Measurements from ENCODE around the gene TLN1.
A peak's percentile ranks its signal among the peaks of the same experiment; 100 is the strongest.

Gene TLN1

GRCh38 chr9:35687306-35687705 lies 44.7 kb downstream of the TLN1 start:
- Histone ChIP-seq H3K4me1 (ENCODE audit: control insufficient read depth, insufficient read depth, low read length) (peaks cover 3% of the 10 kb centered on the region; the same call in 1 of the 2 replicates), H3K9me3 (ENCODE audit: control insufficient read depth, insufficient read depth, low read depth, low read length) (no peaks in the 10 kb centered on the region), H3K36me3 (ENCODE audit: control insufficient read depth in 2 of 2, insufficient read depth in 1 of 2, low read length in 2 of 2) (peaks cover 0 to 32% of the 10 kb centered on the region in 2 experiments; a peak in 1 of 3 replicates), H3K4me3 (ENCODE audit: low read depth, low read length) (no peak overlapping the region), H3K27ac (ENCODE audit: extremely low read depth, low read depth, low read length) (no peak overlapping the region)
- CTCF ChIA-PET, result interaction anchor here (1.4 to 2.4 kb wide), 5 partner anchors 9 to 42 kb away, joined by 5 to 23 read pairs (median 9); partner anchors contain the start of gene CCDC107
- POLR2A ChIA-PET, result interaction anchor here (0.8 to 2.3 kb wide), 4 partner anchors 22 to 44 kb away, joined by 3 to 7 read pairs (median 5); partner anchors contain the start of gene ARHGEF39
- TF ChIP-seq ZBTB26 (tag by site-specific recombination; optimal IDR thresholded peaks at IDR 0.05), result no peak
- TF ChIP-seq PATZ1 (tag by site-specific recombination; IDR thresholded peaks at IDR 0.05), result 0 out of 2 replicates have a peak, but pooled peaks have one; percentile 3

- Histone ChIP-seq H3K36me3 (ENCODE audit: control insufficient read depth in 2 of 2, insufficient read depth in 1 of 2, low read length in 2 of 2) (peaks cover 0 to 32% of the 10 kb centered on the region in 2 experiments; a peak in 1 of 3 replicates), H3K27ac (ENCODE audit: extremely low read depth, low read depth, low read length) (no peak overlapping the region), H3K9me3 (ENCODE audit: control insufficient read depth, insufficient read depth, low read depth, low read length) (no peaks in the 10 kb centered on the region), H3K4me1 (ENCODE audit: control insufficient read depth, insufficient read depth, low read length) (peaks cover 3% of the 10 kb centered on the region; the same call in 1 of the 2 replicates), H3K4me3 (ENCODE audit: low read depth, low read length) (no peak overlapping the region)
- ChIA-PET CTCF (interaction anchor here (0.6 to 2.0 kb wide), 6 partner anchors 10 to 133 kb away, joined by 3 to 23 read pairs (median 4); partner anchors contain the start of genes CCDC107 and RMRP), POLR2A (interaction anchor here (0.6 to 1.2 kb wide), 7 partner anchors 9 to 570 kb away, joined by 3 to 9 read pairs (median 4); partner anchors contain the start of gene ARHGEF39)
- TF ChIP-seq ZNF292 (tag by site-specific recombination; IDR thresholded peaks at IDR 0.05; ENCODE audit: borderline replicate concordance, low read depth), result no peak
- peak; percentile 64 for TF ChIP-seq ZNF629 (tag by site-specific recombination; IDR thresholded peaks at IDR 0.05)
- TF ChIP-seq ZNF549 (tag by site-specific recombination; IDR thresholded peaks at IDR 0.05), result no peak
- no peak for TF ChIP-seq ZNF16 (tag by site-specific recombination; IDR thresholded peaks at IDR 0.05; ENCODE audit: low read depth)
- TF ChIP-seq ZNF138 (tag by site-specific recombination; IDR thresholded peaks at IDR 0.05; ENCODE audit: borderline replicate concordance), result no peak
- TF ChIP-seq HOXA7 (CRISPR knock-in tag; IDR thresholded peaks at IDR 0.05; ENCODE audit: borderline replicate concordance), result no peak
- no peak for TF ChIP-seq ZNF843 (tag by site-specific recombination; IDR thresholded peaks at IDR 0.05)
- no peak for TF ChIP-seq ZNF394 (tag by site-specific recombination; IDR thresholded peaks at IDR 0.05; ENCODE audit: borderline replicate concordance)
- no peak for TF ChIP-seq GLI2 (tag by site-specific recombination; IDR thresholded peaks at IDR 0.05; ENCODE audit: borderline replicate concordance, low read depth)
- TF ChIP-seq AEBP2 (tag by site-specific recombination; IDR thresholded peaks at IDR 0.05; ENCODE audit: borderline replicate concordance), result no peak
- TF ChIP-seq ZXDB (tag by site-specific recombination; IDR thresholded peaks at IDR 0.05), result no peak
- no peak for TF ChIP-seq ZNF2 (tag by site-specific recombination; IDR thresholded peaks at IDR 0.05)
- peak; percentile 57 for TF ChIP-seq ZIC2 (tag by site-specific recombination; IDR thresholded peaks at IDR 0.05)
- TF ChIP-seq ATF2 (tag by site-specific recombination; IDR thresholded peaks at IDR 0.05; ENCODE audit: low read depth), result peak; percentile 77; the same call in 1 of the 2 replicates
- no peak for TF ChIP-seq ZBTB6 (tag by site-specific recombination; IDR thresholded peaks at IDR 0.05)
- no peak for TF ChIP-seq ZSCAN4 (tag by site-specific recombination; IDR thresholded peaks at IDR 0.05)
- TF ChIP-seq ZNF114 (tag by site-specific recombination; IDR thresholded peaks at IDR 0.05), result no peak
- TF ChIP-seq ZNF544 (tag by site-specific recombination; IDR thresholded peaks at IDR 0.05), result no peak
- TF ChIP-seq ZNF747 (tag by site-specific recombination; IDR thresholded peaks at IDR 0.05), result no peak
- no peak for TF ChIP-seq ZNF426 (tag by site-specific recombination; IDR thresholded peaks at IDR 0.05)
These were observed 45.5 kb downstream of the TLN1 start for GRCh38 chr9:35686222-35687203.
